Trophoblast cell (in vitro differentiated cells and primary cell): Measurements from ENCODE around the gene KRT75.

ENCODE experiments used
- DNase-seq, 2 donors: peaks; one replicate each; pipeline ENCODE4 v3.0.0-alpha.2; 2016
- H2AFZ ChIP-seq: 2 replicates; pipeline ENCODE4 v1.6.1; 2013; ENCODE audit warnings: low read length, moderate library complexity, mild to moderate bottlenecking; ENCODE audit not compliant: insufficient read depth, poor library complexity
- H2AK5ac ChIP-seq: 2 replicates; pipeline ENCODE4 v1.6.1; 2013; ENCODE audit warnings: mild to moderate bottlenecking, low read length
- H2BK120ac ChIP-seq: 2 replicates; pipeline ENCODE4 v1.6.1; 2013; ENCODE audit warnings: low read length, mild to moderate bottlenecking, moderate library complexity; ENCODE audit not compliant: insufficient read depth, poor library complexity
- H2BK12ac ChIP-seq: 2 replicates; pipeline ENCODE4 v1.6.1; 2013; ENCODE audit warnings: mild to moderate bottlenecking, low read length, moderate library complexity
- H2BK5ac ChIP-seq: 2 replicates; pipeline ENCODE4 v1.6.1; 2013; ENCODE audit warnings: low read length, low read depth, moderate library complexity, mild to moderate bottlenecking; ENCODE audit not compliant: poor library complexity
- H3K14ac ChIP-seq: 2 replicates; pipeline ENCODE4 v1.6.1; 2013; ENCODE audit warnings: mild to moderate bottlenecking, low read length
- H3K18ac ChIP-seq: 2 replicates; pipeline ENCODE4 v1.6.1; 2013; ENCODE audit warnings: mild to moderate bottlenecking, low read length
- H3K23ac ChIP-seq: 2 replicates; pipeline ENCODE4 v1.6.1; 2013; ENCODE audit warnings: low read length
- H3K27ac ChIP-seq: 2 replicates; pipeline ENCODE4 v1.5.1; 2013; ENCODE audit warnings: low read depth, mild to moderate bottlenecking, inconsistent platforms, low read length, moderate library complexity
- H3K27me3 ChIP-seq: 2 replicates; pipeline ENCODE4 v1.6.1; 2013; ENCODE audit warnings: inconsistent platforms, mild to moderate bottlenecking, low read length, moderate library complexity; ENCODE audit not compliant: insufficient read depth
- H3K36me3 ChIP-seq, 2 experiments: 1 replicate in 1 of 2; 2 replicates in 1 of 2; pipeline ENCODE4 v1.6.1; 2013; ENCODE audit warnings: low read length in 2 of 2, mild to moderate bottlenecking in 2 of 2, moderate library complexity in 1 of 2; ENCODE audit not compliant: insufficient read depth in 2 of 2, control insufficient read depth in 1 of 2
- H3K4ac ChIP-seq: 2 replicates; pipeline ENCODE4 v1.6.1; 2013; ENCODE audit warnings: low read depth, mild to moderate bottlenecking, low read length, moderate library complexity
- H3K4me1 ChIP-seq, 2 experiments: 1 replicate in 1 of 2; 2 replicates in 1 of 2; pipeline ENCODE4 v1.6.1; 2013; ENCODE audit warnings: low read length in 2 of 2, mild to moderate bottlenecking in 2 of 2, moderate library complexity in 1 of 2; ENCODE audit not compliant: insufficient read depth in 2 of 2, control insufficient read depth in 1 of 2
- H3K4me2 ChIP-seq: 2 replicates; pipeline ENCODE4 v1.6.1; 2013; ENCODE audit warnings: inconsistent platforms, mild to moderate bottlenecking, low read length, moderate library complexity
- H3K4me3 ChIP-seq: 2 replicates; pipeline ENCODE4 v1.5.1; 2013; ENCODE audit warnings: mild to moderate bottlenecking, low read depth, low read length, inconsistent platforms
- H3K79me1 ChIP-seq: one replicate; pipeline ENCODE4 v1.6.1; 2013; ENCODE audit warnings: low read length
- H3K79me2 ChIP-seq: 2 replicates; pipeline ENCODE4 v1.6.1; 2013; ENCODE audit warnings: low read length, mild to moderate bottlenecking; ENCODE audit not compliant: control insufficient read depth, insufficient read depth, poor library complexity
- H3K9ac ChIP-seq: 2 replicates; pipeline ENCODE4 v1.6.1; 2013; ENCODE audit warnings: mild to moderate bottlenecking, low read length
- H3K9me3 ChIP-seq: 2 replicates; pipeline ENCODE4 v1.6.1; 2013; ENCODE audit warnings: low read depth, mild to moderate bottlenecking, control low read depth, inconsistent platforms, low read length; ENCODE audit not compliant: insufficient read depth
- H4K12ac ChIP-seq: 2 replicates; pipeline ENCODE4 v1.6.1; 2013; ENCODE audit warnings: low read depth, mild to moderate bottlenecking, low read length, moderate library complexity
- H4K8ac ChIP-seq: 2 replicates; pipeline ENCODE4 v1.6.1; 2013; ENCODE audit warnings: low read depth, mild to moderate bottlenecking, low read length, moderate library complexity
- H4K91ac ChIP-seq: one replicate; pipeline ENCODE4 v1.6.1; 2013; ENCODE audit warnings: low read depth, mild to moderate bottlenecking, low read length, moderate library complexity
- WGBS: extraction: QIAGEN DNeasy Blood & Tissue Kit; methylation state at CpG from one replicate; pipeline ENCODE4 v1.1.7; 2013; ENCODE audit warnings: missing lambda C conversion rate; ENCODE audit not compliant: insufficient read length, insufficient coverage; ENCODE audit errors: extremely low coverage; 5-methylcytosine and 5-hydroxymethylcytosine counted together

The KRT75 gene

DNA sequence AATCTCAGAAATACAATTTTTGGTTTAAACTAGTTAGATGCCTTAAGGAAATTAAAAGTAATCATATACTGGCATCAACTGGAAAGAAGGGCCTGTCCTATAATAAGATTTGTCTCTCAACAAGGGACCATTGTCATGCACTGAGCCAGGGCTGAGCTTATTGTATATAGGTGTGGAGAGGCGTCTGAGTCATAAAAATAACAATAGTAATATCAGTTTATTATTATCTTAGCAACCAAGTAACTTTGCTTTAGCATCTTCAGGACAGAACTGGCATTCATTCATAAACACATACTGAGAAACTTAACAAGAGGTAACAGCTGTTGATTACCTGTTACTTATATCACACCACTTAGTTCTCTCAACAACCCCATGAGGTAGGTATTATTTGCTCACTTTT lies 7.1 kb downstream of the KRT75 start:
- Histone ChIP-seq H3K9ac (no peak overlapping the region), H2BK12ac (no peak overlapping the region), H3K4me1 (peaks cover 25 to 26% of the 10 kb centered on the region in 2 experiments), H3K9me3 (no peaks in the 10 kb centered on the region), H2AK5ac (no peak overlapping the region), H3K23ac (no peak overlapping the region), H3K18ac (no peak overlapping the region), H3K4me3 (no peak overlapping the region), H3K4me2 (no peak overlapping the region), H4K91ac (no peak overlapping the region), H3K14ac (no peak overlapping the region), H3K27me3 (no peaks in the 10 kb centered on the region), H3K79me1 (peaks cover 19% of the 10 kb centered on the region), H2BK5ac (no peak overlapping the region), H4K8ac (no peak overlapping the region), H3K4ac (no peak overlapping the region), H4K12ac (no peak overlapping the region), H2AFZ (no peak overlapping the region), H2BK120ac (no peak overlapping the region), H3K79me2 (peaks cover 7% of the 10 kb centered on the region), H3K36me3 (no peaks in the 10 kb centered on the region), H3K27ac (no peak overlapping the region)
- no peak for DNase-seq
- WGBS, result no CpG with 5 or more reads among the region's 1 CpG

DNA sequence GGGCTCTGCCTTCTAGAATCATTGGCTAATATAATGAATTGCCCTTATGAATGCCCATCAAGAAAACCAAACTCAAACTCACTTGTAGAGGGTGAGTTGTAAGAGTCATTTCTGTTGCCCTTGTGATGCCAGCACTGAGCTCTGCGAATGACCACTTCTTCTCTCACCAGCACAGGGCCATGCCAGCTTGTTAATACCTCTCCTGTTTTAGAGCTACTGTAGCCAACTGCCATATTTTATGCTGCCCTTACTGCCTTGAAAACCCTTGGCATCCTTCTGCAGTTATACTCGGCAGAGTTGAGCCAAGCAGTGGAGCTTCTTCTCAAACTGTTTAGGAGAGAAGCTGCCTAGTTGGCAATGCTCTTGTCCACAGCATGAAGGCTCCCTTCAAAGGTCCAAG lies 8.1 kb downstream of the KRT75 start:
- Histone ChIP-seq H4K91ac (no peak overlapping the region), H3K4me3 (no peak overlapping the region), H3K27me3 (no peaks in the 10 kb centered on the region), H3K79me1 (peaks cover 24% of the 10 kb centered on the region), H2AK5ac (no peak overlapping the region), H2AFZ (no peak overlapping the region), H3K36me3 (no peaks in the 10 kb centered on the region), H3K4ac (no peak overlapping the region), H3K27ac (no peak overlapping the region), H3K4me2 (no peak overlapping the region), H3K14ac (no peak overlapping the region), H3K9ac (no peak overlapping the region), H3K18ac (no peak overlapping the region), H2BK120ac (no peak overlapping the region), H2BK5ac (no peak overlapping the region), H4K12ac (no peak overlapping the region), H3K79me2 (peaks cover 7% of the 10 kb centered on the region), H2BK12ac (no peak overlapping the region), H4K8ac (no peak overlapping the region), H3K4me1 (peaks cover 27 to 33% of the 10 kb centered on the region in 2 experiments), H3K23ac (no peak overlapping the region), H3K9me3 (no peaks in the 10 kb centered on the region)
- no CpG with 5 or more reads among the region's 2 CpGs for WGBS
- DNase-seq, result no peak

DNA sequence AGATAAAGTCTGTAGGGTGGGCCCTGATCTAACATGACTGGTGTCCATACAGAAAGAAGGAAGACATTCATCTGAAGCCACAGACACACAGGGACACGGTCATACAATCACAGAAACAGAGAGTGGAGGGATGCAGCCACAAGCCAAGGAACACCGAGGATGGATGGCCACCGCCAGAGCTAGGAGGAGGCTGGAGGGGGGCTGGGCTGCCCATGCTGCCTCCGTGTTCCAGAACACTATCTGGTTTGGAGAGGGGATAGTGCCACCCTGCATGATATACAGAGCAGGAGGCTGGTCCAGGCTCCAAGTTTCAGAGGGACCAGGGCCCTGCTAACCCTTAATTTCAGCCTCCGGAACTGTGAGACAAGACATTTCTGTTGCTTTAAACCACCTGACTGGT lies 8.7 kb downstream of the KRT75 start:
- Histone ChIP-seq H3K4me2 (no peak overlapping the region), H2AFZ (no peak overlapping the region), H3K4me3 (no peak overlapping the region), H4K12ac (no peak overlapping the region), H4K8ac (no peak overlapping the region), H2BK120ac (no peak overlapping the region), H4K91ac (no peak overlapping the region), H3K79me1 (peaks cover 24% of the 10 kb centered on the region), H2BK5ac (no peak overlapping the region), H3K14ac (no peak overlapping the region), H2BK12ac (peak overlapping the region; percentile 3), H3K18ac (no peak overlapping the region), H3K4me1 (peaks cover 27 to 33% of the 10 kb centered on the region in 2 experiments), H3K36me3 (no peaks in the 10 kb centered on the region), H3K27me3 (no peaks in the 10 kb centered on the region), H3K4ac (no peak overlapping the region), H3K79me2 (peaks cover 7% of the 10 kb centered on the region), H3K23ac (no peak overlapping the region), H2AK5ac (no peak overlapping the region), H3K27ac (no peak overlapping the region), H3K9me3 (no peaks in the 10 kb centered on the region), H3K9ac (no peak overlapping the region)
- no CpG with 5 or more reads among the region's 5 CpGs for WGBS
- no peak for DNase-seq

DNA sequence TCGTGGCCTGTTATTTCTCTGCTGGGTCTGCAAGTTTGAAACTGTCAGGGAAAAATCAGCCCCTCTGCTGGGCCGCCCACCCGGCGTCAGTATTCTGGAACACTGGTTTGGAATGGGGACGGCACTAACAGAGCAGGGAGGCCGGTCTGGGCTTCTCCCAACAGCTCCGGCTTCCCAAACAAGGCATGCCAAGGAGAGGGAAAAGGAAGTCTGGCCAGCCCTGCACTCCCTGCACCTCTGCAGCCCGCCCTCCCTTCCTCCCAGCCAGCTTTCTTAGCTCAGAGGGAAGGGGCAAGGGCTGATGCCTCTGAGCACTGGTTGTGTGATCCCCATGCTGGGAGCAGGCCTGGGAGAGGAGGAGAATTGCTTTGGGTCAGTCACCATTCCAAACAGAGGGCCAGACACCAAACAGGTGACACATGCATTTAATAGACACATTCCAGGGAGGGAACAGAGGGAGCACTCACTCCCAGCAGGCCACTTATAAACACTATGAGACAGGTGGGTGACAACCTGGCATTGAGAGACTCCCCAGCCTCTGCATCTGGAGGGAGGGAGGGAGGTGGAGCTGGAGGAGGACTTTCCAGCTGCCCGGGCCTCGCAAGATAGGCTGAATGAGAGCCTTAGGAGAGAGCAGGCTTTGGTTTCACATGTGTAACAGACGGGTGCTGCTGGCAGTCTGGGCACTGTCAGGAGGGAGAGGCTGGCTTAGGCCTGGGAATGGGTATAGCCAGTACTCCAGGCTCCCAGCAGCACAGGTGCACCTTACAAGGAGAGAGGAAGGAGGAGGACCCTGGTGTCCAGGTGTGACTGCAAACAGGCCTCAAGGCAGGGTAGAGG lies 10.3 kb downstream of the KRT75 start:
- WGBS, result no CpG with 5 or more reads among the region's 11 CpGs
- no peak overlapping the region for H4K8ac ChIP-seq

More for the DNA sequence above, 10.3 kb downstream of the KRT75 start:
- Histone ChIP-seq H3K79me2 (peaks cover 7% of the 10 kb centered on the region), H2BK120ac (peak overlapping the region; percentile 74), H3K4ac (no peak overlapping the region), H3K4me3 (no peak overlapping the region), H2AK5ac (peak overlapping the region; percentile 44), H3K9ac (no peak overlapping the region), H3K18ac (peak overlapping the region; percentile 22), H2BK5ac (peak overlapping the region; percentile 4), H4K91ac (peak overlapping the region; percentile 91), H3K9me3 (no peaks in the 10 kb centered on the region), H3K23ac (no peak overlapping the region), H3K4me2 (no peak overlapping the region), H2AFZ (no peak overlapping the region), H4K12ac (no peak overlapping the region), H3K79me1 (peaks cover 24% of the 10 kb centered on the region), H3K27me3 (no peaks in the 10 kb centered on the region), H3K36me3 (no peaks in the 10 kb centered on the region), H3K27ac (peak overlapping the region; percentile 86), H2BK12ac (peak overlapping the region; percentile 20), H3K14ac (peak overlapping the region; percentile 76), H3K4me1 (peaks cover 30 to 33% of the 10 kb centered on the region in 2 experiments)
- DNase-seq, result peak in 1 of 2 donors; percentile 20
